HCT116 (cell line): Measurements from ENCODE around the gene CCL15. TPM values are rescaled to one million over a fixed set of nuclear protein-coding genes. Genes with fewer than 3 reads are reported as not detected.

Experiments
- ATAC-seq: fragments of 200-7000 bp; cut with Tn5 transposase; 2 replicates; pipeline ENCODE4 v1.9.1; 2020; ENCODE audit warnings: mild to moderate bottlenecking, moderate library complexity
- BruUV-seq: library from RNA; stranded (reverse); fragments of 400-500 nt; replicated peaks from 2 replicates; lab custom pipeline; 2021; lab: Mats Ljungman, UMichigan
- CTCF ChIA-PET: fragments of 300-600 bp; sonication (Branson Sonifier 250); formaldehyde crosslinking; loops from one replicate; lab custom pipeline; 2021; ENCODE audit warnings: antibody characterized with exemption; lab: Charles Lee
- POLR2A ChIA-PET: fragments of 300-600, 350-600 bp; sonication (Branson Sonifier 250); formaldehyde crosslinking; loops from one replicate; lab custom pipeline; 2021; ENCODE audit warnings: antibody characterized with exemption; lab: Charles Lee
- RAD21 ChIA-PET, 2 experiments: fragments of 300-600 bp; sonication (Branson Sonifier 250); formaldehyde crosslinking; loops; one replicate each; lab custom pipeline; 2023; ENCODE audit warnings: low total read pairs in 2 of 2; ENCODE audit not compliant: uncharacterized antibody in 2 of 2, unreplicated experiment in 2 of 2, low non-redundant PET in 1 of 2; lab: Charles Lee
- DNase-seq: peaks from one replicate; pipeline ENCODE4 v3.0.0-alpha.2; 2010; ENCODE audit warnings: low read depth, low spot score
- H2AFZ ChIP-seq: fragments of 200-600 bp; shearing (Covaris generic), sonication (generic); 2 replicates; pipeline ENCODE4 v1.6.1; 2017; ENCODE audit warnings: low read depth, mixed run types, mixed read lengths, antibody characterized with exemption, low read length; ENCODE audit not compliant: poor library complexity, severe bottlenecking
- H3K27ac ChIP-seq: 2 replicates; pipeline ENCODE4 v1.5.1; 2012; ENCODE audit warnings: low read depth, low read length
- H3K27me3 ChIP-seq: fragments of 200-600 bp; sonication (generic); 2 replicates; pipeline ENCODE4 v1.6.1; 2016; ENCODE audit warnings: mixed run types, low read length, mixed read lengths; ENCODE audit not compliant: insufficient read depth
- H3K36me3 ChIP-seq, 2 experiments: fragments of 200-500 bp in 1 of 2; fragments of 200-600 bp in 1 of 2; sonication (Bioruptor generic) in 1 of 2; sonication (generic) in 1 of 2; 2 replicates each; pipeline versions ENCODE4 v1.5.1 to v1.6.1; 2014 to 2016; ENCODE audit warnings: low read length in 2 of 2, inconsistent platforms in 1 of 2, mixed read lengths in 1 of 2, mixed run types in 1 of 2; ENCODE audit not compliant: insufficient read depth in 2 of 2, control insufficient read depth in 1 of 2
- H3K4me1 ChIP-seq, 2 experiments: fragments of 200-600 bp in 1 of 2; sonication (generic) in 1 of 2; 2 replicates each; pipeline versions ENCODE4 v1.5.1 to v1.6.1; 2012 to 2017; ENCODE audit warnings: low read length in 2 of 2, inconsistent platforms in 1 of 2, mild to moderate bottlenecking in 1 of 2, mixed read lengths in 1 of 2, mixed run types in 1 of 2, moderate library complexity in 1 of 2; ENCODE audit not compliant: insufficient read depth in 2 of 2, control insufficient read depth in 1 of 2
- H3K4me2 ChIP-seq: fragments of 200-600 bp; sonication (generic); 2 replicates; pipeline ENCODE4 v1.6.1; 2017; ENCODE audit warnings: mixed run types, low read length, mixed read lengths
- H3K4me3 ChIP-seq, 2 experiments: fragments of 200-600 bp in 1 of 2; sonication (generic) in 1 of 2; replicated peaks in 1 of 2; 2 replicates each; pipeline ENCODE4 v1.5.1; 2011 to 2016; ENCODE audit warnings: low read length in 2 of 2, control low read depth in 1 of 2, low read depth in 1 of 2, mild to moderate bottlenecking in 1 of 2, mixed read lengths in 1 of 2, mixed run types in 1 of 2
- H3K79me2 ChIP-seq: fragments of 200-600 bp; sonication (generic); 2 replicates; pipeline ENCODE4 v1.6.1; 2017; ENCODE audit warnings: mild to moderate bottlenecking, mixed run types, low read length, moderate library complexity, mixed read lengths; ENCODE audit not compliant: insufficient read depth
- H3K9ac ChIP-seq: fragments of 200-600 bp; sonication (generic); 2 replicates; pipeline ENCODE4 v1.6.1; 2016; ENCODE audit warnings: low read length, mixed read lengths
- H3K9me2 ChIP-seq: fragments of 200-600 bp; sonication (generic), shearing (Covaris generic); 2 replicates; pipeline ENCODE4 v1.6.1; 2017; ENCODE audit warnings: mixed run types, mild to moderate bottlenecking, moderate library complexity; ENCODE audit not compliant: insufficient read depth
- H3K9me3 ChIP-seq, 2 experiments: fragments of 200-500 bp in 1 of 2; fragments of 200-600 bp in 1 of 2; sonication (Bioruptor generic) in 1 of 2; sonication (generic) in 1 of 2; 2 replicates each; pipeline ENCODE4 v1.6.1; 2014 to 2017; ENCODE audit warnings: low read length in 2 of 2, mixed read lengths in 2 of 2, inconsistent platforms in 1 of 2, low read depth in 1 of 2, mild to moderate bottlenecking in 1 of 2, mixed run types in 1 of 2, moderate library complexity in 1 of 2; ENCODE audit not compliant: control insufficient read depth in 1 of 2, insufficient read depth in 1 of 2
- H4K20me1 ChIP-seq: fragments of 200-600 bp; sonication (generic), shearing (Covaris generic); 2 replicates; pipeline ENCODE4 v1.6.1; 2017; ENCODE audit warnings: mixed run types, mild to moderate bottlenecking, moderate library complexity; ENCODE audit not compliant: insufficient read depth
- ATF3 ChIP-seq: IDR thresholded peaks from 2 replicates; pipeline ENCODE4 v1.6.1; 2012
- CBX3 ChIP-seq: IDR thresholded peaks from 2 replicates; pipeline ENCODE4 v1.6.1; 2012; ENCODE audit warnings: low read depth
- CEBPB ChIP-seq: IDR thresholded peaks from 2 replicates; pipeline ENCODE4 v1.6.1; 2012; ENCODE audit warnings: low read depth
- POLR2AphosphoS5 ChIP-seq: IDR thresholded peaks from 2 replicates; pipeline ENCODE4 v1.6.1; 2011; ENCODE audit warnings: mild to moderate bottlenecking, low read depth, low read length, moderate library complexity
- intact Hi-C: fragments of 100-400 bp; cut with micrococcal nuclease; formaldehyde crosslinking; loops from 2 replicates; pipeline ENCODE4 v1.10.0; 2022
- total RNA-seq: library from RNA; stranded (reverse); gene quantifications from one replicate; pipeline ENCODE4 v1.2.1, GENCODE V29; 2021; ENCODE audit not compliant: unreplicated experiment

Gene CCL15
- total RNA-seq, 1 experiment from 2014 or later, result not detected

GRCh38 chr17:35948092-35948491 is 53.3 kb downstream of the CCL15 start:
- no peaks in the 10 kb centered on the region for H3K27me3 ChIP-seq
- no peak for TF ChIP-seq CBX3
- TF ChIP-seq CEBPB, result no peak
- no peak for TF ChIP-seq POLR2AphosphoS5
- TF ChIP-seq ATF3, result no peak
- no peaks in the 10 kb centered on the region for H3K9me2 ChIP-seq
- ChIA-PET POLR2A (no interaction called here), RAD21 (no interaction called here), CTCF (interaction anchor here (1.1 to 2.7 kb wide), 2 partner anchors 12 to 201 kb away, joined by 3 to 15 read pairs; no protein-coding TSS in a partner anchor)
- no peak overlapping the region for H2AFZ ChIP-seq
- H3K4me3 ChIP-seq, result no peak overlapping the region
- intact Hi-C loops, result no loop called here
- no peak for DNase-seq
- H3K9ac ChIP-seq, result no peak overlapping the region
- no peak overlapping the region for H3K27ac ChIP-seq
- H3K79me2 ChIP-seq, result no peaks in the 10 kb centered on the region
- no peak overlapping the region for H3K4me2 ChIP-seq
- peaks cover 0 to 14% of the 10 kb centered on the region in 2 experiments; a peak in 3 of 4 replicates for H3K4me1 ChIP-seq
- no peaks in the 10 kb centered on the region for H3K36me3 ChIP-seq
- no peak for ATAC-seq
- no peaks in the 10 kb centered on the region for H3K9me3 ChIP-seq
- BruUV-seq, result no TSS peak
- H4K20me1 ChIP-seq, result no peaks in the 10 kb centered on the region

Other genes with a start within 250 kb of the CCL15 start
- gene GAS2L2, start 248.3 kb downstream of the CCL15 start, total RNA-seq, result not detected
- not detected for gene C17orf50, start 240.7 kb downstream of the CCL15 start, total RNA-seq
- gene MMP28, start 205.9 kb downstream of the CCL15 start, total RNA-seq, result 2.6 TPM
- gene TAF15, start 192.1 kb downstream of the CCL15 start, total RNA-seq, result 346 TPM
- not detected for gene HEATR9, start 132.7 kb downstream of the CCL15 start, total RNA-seq
- 0.34 TPM for gene CCL5, start 121.2 kb downstream of the CCL15 start, total RNA-seq
- gene RDM1, start 70.8 kb downstream of the CCL15 start, total RNA-seq, result 11.7 TPM
- not detected for gene LYZL6, start 57.8 kb downstream of the CCL15 start, total RNA-seq
- gene CCL16, start 20.1 kb downstream of the CCL15 start, total RNA-seq, result not detected
- gene CCL14, start 14.8 kb downstream of the CCL15 start, total RNA-seq, result not detected
- not detected for gene CCL23, start 16.4 kb upstream of the CCL15 start, total RNA-seq
- not detected for gene CCL18, start 62.7 kb upstream of the CCL15 start, total RNA-seq
- gene CCL3, start 88.6 kb upstream of the CCL15 start, total RNA-seq, result 0.98 TPM
- 1.2 TPM for gene CCL4, start 102.3 kb upstream of the CCL15 start, total RNA-seq
- 11.3 TPM for gene TBC1D3B, start 175.1 kb upstream of the CCL15 start, total RNA-seq
- gene CCL3L1, start 195.2 kb upstream of the CCL15 start, total RNA-seq, result 0.30 TPM
- gene CCL4L2, start 209.5 kb upstream of the CCL15 start, total RNA-seq, result 0.37 TPM